LNCaP clone FGC (cell line): Measurements from ENCODE around the gene TMEM63B.

Source experiments
- DNase-seq: peaks from one replicate; pipeline ENCODE4 v3.0.0-alpha.2; 2011; ENCODE audit warnings: low read depth
- H3K4me3 ChIP-seq: 2 replicates; pipeline ENCODE4 v1.5.1; 2011; ENCODE audit warnings: mild to moderate bottlenecking, low read depth, low read length, control low read depth
- TF ChIP-seq, protein P1 (sequence below): IDR thresholded peaks from 2 replicates; pipeline ENCODE4 v1.5.1; 2012; ENCODE audit warnings: mild to moderate bottlenecking; ENCODE audit not compliant: control insufficient read depth, insufficient read depth; ENCODE audit errors: extremely low read depth

TMEM63B gene

GRCh38 chr6:44119704-44120262 lies 7.6 kb upstream of the TMEM63B start:
- DNase-seq, result no peak
- no peak overlapping the region for H3K4me3 ChIP-seq
- TF ChIP-seq, protein P1, sequence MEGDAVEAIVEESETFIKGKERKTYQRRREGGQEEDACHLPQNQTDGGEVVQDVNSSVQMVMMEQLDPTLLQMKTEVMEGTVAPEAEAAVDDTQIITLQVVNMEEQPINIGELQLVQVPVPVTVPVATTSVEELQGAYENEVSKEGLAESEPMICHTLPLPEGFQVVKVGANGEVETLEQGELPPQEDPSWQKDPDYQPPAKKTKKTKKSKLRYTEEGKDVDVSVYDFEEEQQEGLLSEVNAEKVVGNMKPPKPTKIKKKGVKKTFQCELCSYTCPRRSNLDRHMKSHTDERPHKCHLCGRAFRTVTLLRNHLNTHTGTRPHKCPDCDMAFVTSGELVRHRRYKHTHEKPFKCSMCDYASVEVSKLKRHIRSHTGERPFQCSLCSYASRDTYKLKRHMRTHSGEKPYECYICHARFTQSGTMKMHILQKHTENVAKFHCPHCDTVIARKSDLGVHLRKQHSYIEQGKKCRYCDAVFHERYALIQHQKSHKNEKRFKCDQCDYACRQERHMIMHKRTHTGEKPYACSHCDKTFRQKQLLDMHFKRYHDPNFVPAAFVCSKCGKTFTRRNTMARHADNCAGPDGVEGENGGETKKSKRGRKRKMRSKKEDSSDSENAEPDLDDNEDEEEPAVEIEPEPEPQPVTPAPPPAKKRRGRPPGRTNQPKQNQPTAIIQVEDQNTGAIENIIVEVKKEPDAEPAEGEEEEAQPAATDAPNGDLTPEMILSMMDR, result no peak

DNA sequence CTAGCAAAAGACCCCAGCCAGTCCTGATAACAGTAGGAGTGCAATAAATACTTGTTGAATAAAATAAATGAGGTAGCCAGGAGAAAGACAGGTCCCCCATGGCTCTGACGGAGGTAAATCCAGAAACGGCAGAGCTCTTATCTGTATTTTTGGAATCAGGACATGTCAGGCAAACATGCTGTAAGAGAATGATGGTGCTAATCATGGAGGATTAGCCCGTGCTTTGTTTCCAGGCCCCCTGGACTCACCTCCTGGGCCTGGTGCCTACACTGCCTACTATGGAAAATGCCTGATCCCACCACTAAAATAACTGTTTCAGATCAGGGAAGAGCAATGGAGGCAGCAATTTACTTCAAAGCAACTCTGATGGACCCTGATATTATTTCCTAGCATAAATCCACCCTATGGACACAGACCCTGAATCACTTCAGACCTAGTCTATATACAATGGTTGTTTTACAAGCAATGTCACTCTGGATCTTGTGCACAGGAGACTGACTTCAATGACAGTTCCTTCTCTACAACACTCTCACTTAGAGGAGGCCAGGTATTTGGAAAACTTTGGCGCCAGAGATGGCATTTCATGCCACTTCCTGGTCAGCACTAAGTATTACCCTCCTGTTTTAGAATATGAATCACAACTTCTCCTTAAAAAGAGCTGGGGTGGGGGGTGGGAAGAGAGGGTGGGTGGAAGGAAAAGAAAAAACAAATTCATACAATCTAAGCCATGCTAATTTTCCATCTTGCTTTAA lies 6.5 kb upstream of the TMEM63B start:
- DNase-seq, result no peak
- H3K4me3 ChIP-seq, result no peak overlapping the region
- TF ChIP-seq, protein P1, result no peak

- no peak for DNase-seq
- no peak overlapping the region for H3K4me3 ChIP-seq
- TF ChIP-seq, protein P1, result no peak
Measured at GRCh38 chr6:44122801-44123200, 4.6 kb upstream of the TMEM63B start.

DNA sequence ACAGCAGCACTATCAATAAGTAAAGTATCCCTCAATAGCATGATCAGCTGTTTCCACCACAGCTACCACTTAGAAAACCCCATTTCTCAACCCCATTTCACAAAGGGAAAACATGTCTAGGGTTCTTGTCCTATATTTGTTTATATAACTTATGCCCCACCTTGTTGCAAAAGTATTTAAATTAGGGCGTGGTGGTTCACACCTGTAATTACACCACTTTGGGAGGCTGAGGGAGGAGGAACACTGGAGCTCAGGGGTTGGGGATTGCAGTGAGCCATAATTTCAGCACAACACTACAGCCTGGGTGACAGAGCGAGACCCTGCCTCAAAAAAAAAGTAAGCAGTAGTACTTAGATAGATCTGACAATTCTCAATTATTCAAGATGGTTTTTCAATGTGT lies 3.8 kb upstream of the TMEM63B start:
- TF ChIP-seq, protein P1, result no peak
- H3K4me3 ChIP-seq, result no peak overlapping the region
- DNase-seq, result no peak

DNA sequence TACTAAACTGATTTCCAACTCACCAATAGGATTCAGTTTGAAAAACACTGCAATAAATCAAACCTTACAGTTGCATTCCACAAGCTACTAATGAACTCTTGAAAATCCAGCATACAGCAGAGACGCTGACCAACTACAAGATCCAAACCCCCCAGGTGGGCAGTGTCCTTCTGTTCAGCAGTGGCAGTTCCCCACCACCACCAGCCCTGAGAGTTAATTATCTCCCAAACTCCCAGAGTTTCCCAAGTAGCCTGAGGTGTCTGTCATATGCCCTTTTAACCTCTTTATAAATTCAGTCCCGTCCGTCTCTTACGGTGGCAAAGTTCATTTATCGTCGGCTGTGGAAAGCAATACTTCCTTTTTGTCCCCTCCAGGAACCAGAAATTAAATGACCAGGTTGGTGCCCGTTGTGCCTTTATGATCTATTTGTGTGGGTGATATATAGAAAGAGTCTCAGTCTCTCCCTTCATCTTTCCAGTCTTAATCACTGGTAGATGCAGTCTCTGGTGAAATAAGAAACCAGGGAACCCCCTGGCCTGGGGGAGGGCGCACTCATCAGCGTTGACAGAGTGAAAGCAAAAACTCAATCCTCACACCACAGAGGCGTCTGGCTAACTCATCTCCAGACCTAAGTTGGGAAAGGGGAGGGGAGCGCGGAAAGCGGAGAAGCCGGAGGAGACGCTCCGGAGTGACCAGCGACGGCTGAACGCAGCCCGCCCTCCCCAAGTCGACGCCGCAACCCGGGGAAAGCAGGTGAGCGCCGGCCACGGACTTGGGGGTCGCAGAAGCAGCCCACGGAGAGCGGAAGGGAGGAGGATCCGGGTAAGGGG lies 819 bp upstream of the TMEM63B start:
- no peak for DNase-seq
- H3K4me3 ChIP-seq, result peak overlapping the region; percentile 85
- TF ChIP-seq, protein P1, result no peak

GRCh38 chr6:44128020-44128917 lies 915 bp downstream of the TMEM63B start:
- DNase-seq, result no peak

More at GRCh38 chr6:44128020-44128917, 915 bp downstream of the TMEM63B start:
- TF ChIP-seq, protein P1, result no peak
- peak overlapping the region; percentile 78 for H3K4me3 ChIP-seq
